Psoas muscle (tissue), 8 donors: Measurements from ENCODE around the gene ENTPD2. TPM values are rescaled to one million over a fixed set of nuclear protein-coding genes. Genes with fewer than 3 reads are reported as not detected.
"Not testable (repeated sequence)": the region's sequence is repeated elsewhere in the genome, so short reads cannot be mapped to it uniquely, and the experiment has no call there.

Experiments used
- ATAC-seq, 4 donors: fragments of 200-7000 bp; cut with Tn5 transposase; one replicate each; pipeline ENCODE4 v1.9.1; 2020; ENCODE audit warnings: moderate library complexity in 3 of 4, mild to moderate bottlenecking in 2 of 4
- DNase-seq, 2 donors: peaks; one replicate each; pipeline ENCODE4 v3.0.0-alpha.2; 2020
- H3K27ac ChIP-seq: fragments of 200-600 bp; one replicate; pipeline ENCODE4 v1.8.0; 2022
- H3K27me3 ChIP-seq, 3 donors: fragments of 200-600 bp in 1 of 3; one replicate each; pipeline versions ENCODE4 v1.6.1 to v1.8.0; 2013 to 2022; ENCODE audit warnings: low read length in 2 of 3, mild to moderate bottlenecking in 2 of 3, moderate library complexity in 1 of 3; ENCODE audit not compliant: insufficient read depth in 3 of 3
- H3K36me3 ChIP-seq, 2 donors: fragments of 200-600 bp in 1 of 2; one replicate each; pipeline versions ENCODE4 v1.6.1 to v1.8.0; 2013 to 2022; ENCODE audit warnings: low read depth in 1 of 2, mild to moderate bottlenecking in 1 of 2, moderate library complexity in 1 of 2; ENCODE audit not compliant: insufficient read depth in 1 of 2
- H3K4me1 ChIP-seq: fragments of 200-600 bp; one replicate; pipeline ENCODE4 v1.8.0; 2022
- H3K4me3 ChIP-seq: fragments of 200-600 bp; one replicate; pipeline ENCODE4 v1.8.0; 2022; ENCODE audit warnings: mild to moderate bottlenecking
- H3K9me3 ChIP-seq: fragments of 200-600 bp; one replicate; pipeline ENCODE4 v1.8.0; 2022
- WGBS, 3 donors: extraction: QIAGEN DNeasy Blood & Tissue Kit; methylation state at CpG; one replicate each; pipeline versions ENCODE4 v1.1.6 to v1.1.7; 2013; 5-methylcytosine and 5-hydroxymethylcytosine counted together
- intact Hi-C, 2 donors: fragments of 100-400 bp; cut with DNase I; formaldehyde crosslinking; loops; one replicate each; pipeline versions ENCODE4 v1.11.0 to v1.14.2; 2022
- polyA plus RNA-seq, 3 donors: library from polyadenylated mRNA; stranded (reverse); fragments of 200-250 nt; gene quantifications; one replicate each; pipeline ENCODE4 v1.2.3, GENCODE V29; 2013
- total RNA-seq, 4 donors: library from RNA; stranded (reverse); fragmentation: NEBNext Ultra II Directional in 2 of 4; extraction: Animal tissue kit (Norgen Biotek cat#: 25700) in 2 of 4; gene quantifications; one replicate each; pipeline versions ENCODE4 v1.2.1 to v1.2.4, GENCODE V29; 2021 to 2023
- TF ChIP-seq, protein P1 (sequence below): fragments of 200-600 bp; IDR thresholded peaks from one replicate; pipeline ENCODE4 v1.8.0; 2022; ENCODE audit warnings: antibody characterized with exemption
- donor health status: healthy with polysubstance abuse.
- donor health status: DM: no; HTN: no; CAD: no; lungs with moderate emphysema.
- donor health status: Bipolar disorder and iron deficiency.
- donor health status: healthy.
- donor health status: DM: yes; HTN: yes; CAD: no.
- donor health status: DM: no; HTN: no; CAD: no.
- donor health status: DM: no; HTN: no; CAD: no.
- donor health status: DM: yes; HTN: yes; CAD: no.

The ENTPD2 gene
- total and polyA plus RNA-seq, 7 donors, result 0.17 to 1.4 (median 0.59) TPM

DNA sequence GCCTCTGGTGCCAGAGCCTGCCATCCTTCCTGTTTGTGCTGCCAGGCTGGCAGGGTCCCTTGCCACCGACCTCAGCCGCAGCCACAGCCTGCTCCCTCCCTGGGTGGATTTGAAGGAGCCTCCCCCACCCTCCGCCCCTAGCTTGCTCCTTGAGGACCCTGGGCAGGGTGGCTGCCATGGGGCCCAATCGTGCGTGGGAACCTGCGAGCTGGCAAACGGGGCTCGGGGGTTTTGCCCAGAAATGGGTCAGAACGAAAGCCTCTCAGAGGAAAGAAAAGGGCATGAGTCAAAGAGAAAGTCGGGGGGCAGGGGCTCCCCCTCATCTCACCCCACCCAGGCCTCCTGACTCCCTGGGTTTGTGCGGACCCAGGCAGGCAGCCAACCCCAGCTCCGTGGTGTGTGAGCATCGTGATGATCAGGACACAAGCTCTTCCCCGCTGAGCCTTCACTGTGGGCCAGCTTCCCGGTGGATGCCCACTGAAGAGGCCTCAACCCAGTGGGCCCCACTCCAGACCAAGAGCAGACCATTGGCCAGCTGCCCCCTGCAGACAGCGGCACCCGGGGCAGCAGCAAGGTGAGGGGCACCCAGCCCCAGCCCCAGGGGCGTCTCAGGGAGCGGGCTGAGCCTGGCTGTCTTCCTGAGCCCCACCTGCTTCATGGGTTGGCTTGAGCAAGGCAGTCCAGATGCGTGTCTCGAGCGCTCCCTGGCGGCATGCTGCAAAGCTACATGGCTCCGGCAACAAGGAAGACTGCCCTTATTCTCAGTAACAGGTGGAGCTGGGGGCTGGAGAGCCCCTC is 19.0 kb downstream of the ENTPD2 start:
- Histone ChIP-seq H3K4me3 (no peak overlapping the region), H3K9me3 (no peaks in the 10 kb centered on the region), H3K27ac (no peak overlapping the region), H3K4me1 (peaks cover 6% of the 10 kb centered on the region), H3K36me3 (peaks cover 0 to 12% of the 10 kb centered on the region in 2 donors), H3K27me3 (peaks cover 0 to 6% (median 0%) of the 10 kb centered on the region in 3 donors)
- DNase-seq (peak; percentile 78 to 92), ATAC-seq (peak; percentile 74 to 94 (median 92))
- 7 to 13% (median 7%) methylated on average over 23 to 24 of the region's 24 CpGs for WGBS, 3 donors
- intact Hi-C loops, result loop anchor here (1.0 to 2.0 kb wide), 3 partner anchors 86 to 248 kb away; no protein-coding TSS in a partner anchor
- TF ChIP-seq, protein P1, sequence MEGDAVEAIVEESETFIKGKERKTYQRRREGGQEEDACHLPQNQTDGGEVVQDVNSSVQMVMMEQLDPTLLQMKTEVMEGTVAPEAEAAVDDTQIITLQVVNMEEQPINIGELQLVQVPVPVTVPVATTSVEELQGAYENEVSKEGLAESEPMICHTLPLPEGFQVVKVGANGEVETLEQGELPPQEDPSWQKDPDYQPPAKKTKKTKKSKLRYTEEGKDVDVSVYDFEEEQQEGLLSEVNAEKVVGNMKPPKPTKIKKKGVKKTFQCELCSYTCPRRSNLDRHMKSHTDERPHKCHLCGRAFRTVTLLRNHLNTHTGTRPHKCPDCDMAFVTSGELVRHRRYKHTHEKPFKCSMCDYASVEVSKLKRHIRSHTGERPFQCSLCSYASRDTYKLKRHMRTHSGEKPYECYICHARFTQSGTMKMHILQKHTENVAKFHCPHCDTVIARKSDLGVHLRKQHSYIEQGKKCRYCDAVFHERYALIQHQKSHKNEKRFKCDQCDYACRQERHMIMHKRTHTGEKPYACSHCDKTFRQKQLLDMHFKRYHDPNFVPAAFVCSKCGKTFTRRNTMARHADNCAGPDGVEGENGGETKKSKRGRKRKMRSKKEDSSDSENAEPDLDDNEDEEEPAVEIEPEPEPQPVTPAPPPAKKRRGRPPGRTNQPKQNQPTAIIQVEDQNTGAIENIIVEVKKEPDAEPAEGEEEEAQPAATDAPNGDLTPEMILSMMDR, result peak; percentile 88

DNA sequence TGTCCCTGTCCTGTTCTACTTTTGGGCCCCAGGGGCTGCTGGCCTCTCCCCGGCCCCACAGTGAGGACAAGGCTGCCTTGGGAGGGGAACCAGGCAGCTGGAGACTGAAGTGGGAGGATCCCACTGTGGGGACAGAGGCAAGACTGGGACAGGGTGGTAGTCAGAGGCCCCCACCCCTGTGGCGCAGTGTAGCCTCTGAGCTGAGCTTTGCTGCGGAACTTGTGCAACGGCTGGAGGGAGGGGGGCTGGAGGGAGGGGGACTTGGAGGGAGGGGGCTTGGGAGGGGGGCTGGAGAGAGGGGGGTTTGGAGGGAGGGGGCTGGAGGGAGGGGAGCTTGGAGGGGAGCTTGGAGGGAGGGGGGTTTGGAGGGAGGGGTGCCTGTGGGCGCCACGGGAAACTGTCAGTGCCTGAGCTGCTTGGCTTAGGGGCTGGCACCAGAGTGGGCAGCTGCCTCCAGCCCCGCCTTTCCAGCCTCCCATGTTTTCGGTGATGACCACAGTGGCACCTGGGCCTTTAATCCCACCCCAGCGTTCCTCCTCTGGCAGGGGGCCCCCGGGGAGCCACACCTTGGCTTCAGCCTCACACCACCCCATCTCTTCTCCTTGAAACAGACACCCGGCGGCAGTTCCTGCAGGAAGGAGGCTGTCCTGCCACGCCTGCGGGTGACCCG is 19.7 kb downstream of the ENTPD2 start:
- H3K36me3 ChIP-seq, result peaks cover 0 to 5% of the 10 kb centered on the region in 2 donors
- no peaks in the 10 kb centered on the region for H3K9me3 ChIP-seq
- H3K27me3 ChIP-seq, result peaks cover 0 to 6% (median 0%) of the 10 kb centered on the region in 3 donors
- DNase-seq, result no peak
- peak overlapping the region; percentile 28 for H3K4me3 ChIP-seq
- WGBS, 3 donors, result 31 to 34% (median 32%) methylated on average over 14 to 15 of the region's 15 CpGs
- H3K27ac ChIP-seq, result no peak overlapping the region
- intact Hi-C loops, result loop anchor here (2.0 kb wide), 2 partner anchors 85 to 245 kb away; no protein-coding TSS in a partner anchor
- TF ChIP-seq, protein P1, result no peak
- peaks cover 9% of the 10 kb centered on the region for H3K4me1 ChIP-seq
- ATAC-seq, result no peak

DNA sequence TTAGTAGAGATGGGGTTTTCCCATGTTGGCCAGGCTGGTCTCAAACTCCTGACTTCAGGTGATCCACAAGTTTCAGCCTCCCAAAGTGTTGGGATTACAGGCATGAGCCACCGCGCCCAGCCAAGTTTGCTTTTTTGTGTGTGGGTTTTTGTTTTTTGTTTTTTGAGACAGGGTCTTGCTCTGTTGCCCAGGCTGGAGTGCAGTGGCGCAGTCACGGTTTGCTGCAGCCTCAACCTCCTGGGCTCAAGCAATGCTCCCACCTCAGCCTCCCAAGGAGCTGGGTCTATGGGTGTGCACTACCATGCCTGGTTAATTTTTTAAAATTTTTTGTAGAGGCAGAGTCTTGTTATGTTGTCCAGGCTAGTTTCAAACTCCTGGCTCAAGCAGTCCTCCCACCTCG is 20.4 kb downstream of the ENTPD2 start:
- H3K27ac ChIP-seq, ATAC-seq, intact Hi-C loops, H3K27me3 ChIP-seq, DNase-seq, H3K36me3 ChIP-seq, H3K9me3 ChIP-seq: not testable (repeated sequence)
- WGBS, 3 donors, result 92 to 98% (median 96%) methylated on average over 5 of the region's 5 CpGs
- Histone ChIP-seq H3K4me1 (peaks cover 16% of the 10 kb centered on the region), H3K4me3 (peak overlapping the region; percentile 28)

DNA sequence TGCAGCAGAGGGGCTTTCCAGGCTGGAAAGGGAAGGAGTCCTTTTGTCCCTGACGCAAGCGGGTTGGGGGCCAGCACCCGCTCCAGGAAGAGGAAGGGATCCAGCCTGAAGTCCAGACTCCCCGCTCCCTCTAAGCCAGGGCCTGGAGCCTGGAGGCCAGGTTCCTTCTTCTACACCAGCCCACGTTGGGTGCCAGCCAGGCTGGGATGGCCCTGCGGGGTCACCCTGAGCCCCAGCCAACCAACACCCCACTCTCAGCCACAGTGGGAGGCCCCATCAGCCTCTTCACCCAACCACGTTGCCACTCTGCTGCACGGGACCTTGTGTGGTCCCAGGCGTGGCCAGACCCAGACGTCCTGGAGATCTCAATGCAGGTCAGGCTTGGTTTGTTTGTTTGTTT is 21.0 kb downstream of the ENTPD2 start:
- peaks cover 16% of the 10 kb centered on the region for H3K4me1 ChIP-seq
- ATAC-seq, result no peak

More for the DNA sequence above, 21.0 kb downstream of the ENTPD2 start:
- 84 to 89% (median 85%) methylated on average over 9 to 10 of the region's 10 CpGs for WGBS, 3 donors
- Histone ChIP-seq H3K9me3 (no peaks in the 10 kb centered on the region), H3K27ac (no peak overlapping the region), H3K36me3 (no peaks in the 10 kb centered on the region), H3K4me3 (peak overlapping the region; percentile 28), H3K27me3 (peaks cover 0 to 6% (median 0%) of the 10 kb centered on the region in 3 donors)
- intact Hi-C loops, result no loop called here
- DNase-seq, result peak; percentile 65 to 73
- TF ChIP-seq, protein P1, result no peak
